A673 (cell line): ENCODE measurements around the gene TGFA. TPM values are rescaled to one million over a fixed set of nuclear protein-coding genes. Genes with fewer than 3 reads are reported as not detected.

ENCODE experiments used
- BruUV-seq: library from RNA; stranded (reverse); fragments of 400-500 nt; replicated peaks from 2 replicates; lab custom pipeline; 2021; lab: Mats Ljungman, UMichigan
- CTCF ChIA-PET: fragments of 300-600 bp; sonication (Branson Sonifier 250); formaldehyde crosslinking; loops from one replicate; lab custom pipeline; 2022; ENCODE audit warnings: antibody characterized with exemption; lab: Charles Lee
- POLR2A ChIA-PET: fragments of 300-600 bp; sonication (Branson Sonifier 250); formaldehyde crosslinking; loops from one replicate; lab custom pipeline; 2022; ENCODE audit warnings: antibody characterized with exemption; ENCODE audit not compliant: low non-redundant PET; lab: Charles Lee
- DNase-seq: peaks from one replicate; pipeline ENCODE4 v3.0.0-alpha.2; 2015; ENCODE audit warnings: low spot score
- H3K27ac ChIP-seq: fragments of 200-600 bp; sonication (generic); 2 replicates; pipeline ENCODE4 v1.5.1; 2016; ENCODE audit warnings: mixed run types, low read depth, mild to moderate bottlenecking, mixed read lengths, antibody characterized with exemption, low read length; ENCODE audit not compliant: poor library complexity, severe bottlenecking
- H3K27me3 ChIP-seq: fragments of 200-600 bp; sonication (generic); replicated peaks from 2 replicates; pipeline ENCODE4 v1.6.1; 2017; ENCODE audit warnings: mixed run types, low read depth, mild to moderate bottlenecking, mixed read lengths, antibody characterized with exemption, low read length; ENCODE audit not compliant: insufficient read depth, poor library complexity
- H3K36me3 ChIP-seq: fragments of 200-600 bp; sonication (generic); 2 replicates; pipeline ENCODE4 v1.6.1; 2016; ENCODE audit warnings: mixed run types, mild to moderate bottlenecking, mixed read lengths, antibody characterized with exemption, low read length; ENCODE audit not compliant: insufficient read depth, poor library complexity, severe bottlenecking
- H3K4me1 ChIP-seq: fragments of 200-600 bp; sonication (generic); 2 replicates; pipeline ENCODE4 v1.6.1; 2017; ENCODE audit warnings: mixed run types, mild to moderate bottlenecking, mixed read lengths, antibody characterized with exemption, low read length; ENCODE audit not compliant: insufficient read depth, poor library complexity, severe bottlenecking
- H3K4me3 ChIP-seq: fragments of 200-600 bp; sonication (generic); 2 replicates; pipeline ENCODE4 v1.5.1; 2016; ENCODE audit warnings: low read depth, mixed run types, mild to moderate bottlenecking, mixed read lengths, low read length; ENCODE audit not compliant: poor library complexity, severe bottlenecking
- H3K9me3 ChIP-seq: fragments of 200-600 bp; sonication (generic); 2 replicates; pipeline ENCODE4 v1.6.1; 2016; ENCODE audit warnings: mixed run types, low read depth, mild to moderate bottlenecking, mixed read lengths, antibody characterized with exemption, low read length; ENCODE audit not compliant: poor library complexity, severe bottlenecking
- EZH2 ChIP-seq: fragments of 200-600 bp; sonication (generic); IDR thresholded peaks from 2 replicates; pipeline ENCODE4 v1.6.1; 2017; ENCODE audit warnings: borderline replicate concordance, low read depth, mild to moderate bottlenecking, mixed read lengths, antibody characterized with exemption, low read length; ENCODE audit not compliant: poor library complexity, severe bottlenecking
- intact Hi-C: fragments of 100-400 bp; cut with micrococcal nuclease; formaldehyde crosslinking; loops from one replicate; pipeline ENCODE4 v1.10.0; 2022; ENCODE audit not compliant: unreplicated experiment
- total RNA-seq: library from RNA; stranded (reverse); gene quantifications from 2 replicates; pipeline ENCODE4 v1.2.3, GENCODE V29; 2021
- TF ChIP-seq, protein P1 (sequence below): fragments of 300-800, 200-600 bp; sonication (generic); conservative IDR thresholded peaks from 2 replicates; pipeline ENCODE4 v1.5.1; 2017; ENCODE audit warnings: low read depth, mild to moderate bottlenecking, antibody characterized with exemption, low read length, moderate library complexity, mixed read lengths

Gene TGFA
- total RNA-seq, 1 experiment from 2014 or later, result 0.13 TPM

DNA sequence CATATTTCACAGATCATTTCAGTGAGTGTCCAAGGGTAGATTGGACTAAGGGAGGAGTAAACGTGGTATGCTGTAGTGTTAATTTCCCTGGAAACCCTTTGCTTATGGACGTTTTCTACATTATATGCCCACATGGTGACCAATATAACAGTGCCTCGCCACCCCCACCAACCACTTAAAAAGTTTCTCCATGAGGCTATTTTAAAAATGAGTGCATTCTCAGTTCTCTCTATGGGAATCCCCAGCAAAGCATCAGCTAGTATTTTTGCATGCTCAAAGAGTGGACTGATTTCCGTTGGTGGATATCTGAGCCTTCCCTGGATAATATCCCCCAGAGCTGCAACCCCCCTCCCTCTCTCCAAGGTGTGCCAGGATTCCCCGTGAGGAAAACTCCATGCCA, 73.2 kb downstream of the TGFA start:
- peaks cover 64% of the 10 kb centered on the region for H3K27me3 ChIP-seq
- no peaks in the 10 kb centered on the region for H3K9me3 ChIP-seq
- no peaks in the 10 kb centered on the region for H3K4me1 ChIP-seq
- no peak overlapping the region for H3K4me3 ChIP-seq
- TF ChIP-seq, protein P1, sequence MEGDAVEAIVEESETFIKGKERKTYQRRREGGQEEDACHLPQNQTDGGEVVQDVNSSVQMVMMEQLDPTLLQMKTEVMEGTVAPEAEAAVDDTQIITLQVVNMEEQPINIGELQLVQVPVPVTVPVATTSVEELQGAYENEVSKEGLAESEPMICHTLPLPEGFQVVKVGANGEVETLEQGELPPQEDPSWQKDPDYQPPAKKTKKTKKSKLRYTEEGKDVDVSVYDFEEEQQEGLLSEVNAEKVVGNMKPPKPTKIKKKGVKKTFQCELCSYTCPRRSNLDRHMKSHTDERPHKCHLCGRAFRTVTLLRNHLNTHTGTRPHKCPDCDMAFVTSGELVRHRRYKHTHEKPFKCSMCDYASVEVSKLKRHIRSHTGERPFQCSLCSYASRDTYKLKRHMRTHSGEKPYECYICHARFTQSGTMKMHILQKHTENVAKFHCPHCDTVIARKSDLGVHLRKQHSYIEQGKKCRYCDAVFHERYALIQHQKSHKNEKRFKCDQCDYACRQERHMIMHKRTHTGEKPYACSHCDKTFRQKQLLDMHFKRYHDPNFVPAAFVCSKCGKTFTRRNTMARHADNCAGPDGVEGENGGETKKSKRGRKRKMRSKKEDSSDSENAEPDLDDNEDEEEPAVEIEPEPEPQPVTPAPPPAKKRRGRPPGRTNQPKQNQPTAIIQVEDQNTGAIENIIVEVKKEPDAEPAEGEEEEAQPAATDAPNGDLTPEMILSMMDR, result no peak
- no peak for TF ChIP-seq EZH2
- no peaks in the 10 kb centered on the region for H3K36me3 ChIP-seq
- POLR2A ChIA-PET, result no interaction called here
- CTCF ChIA-PET, result interaction anchor here (0.7 kb wide), 1 partner anchor 179 kb away, joined by 14 read pairs; no protein-coding TSS in a partner anchor
- BruUV-seq, result no TSS peak
- intact Hi-C loops, result no loop called here
- DNase-seq, result no peak
- no peak overlapping the region for H3K27ac ChIP-seq

DNA sequence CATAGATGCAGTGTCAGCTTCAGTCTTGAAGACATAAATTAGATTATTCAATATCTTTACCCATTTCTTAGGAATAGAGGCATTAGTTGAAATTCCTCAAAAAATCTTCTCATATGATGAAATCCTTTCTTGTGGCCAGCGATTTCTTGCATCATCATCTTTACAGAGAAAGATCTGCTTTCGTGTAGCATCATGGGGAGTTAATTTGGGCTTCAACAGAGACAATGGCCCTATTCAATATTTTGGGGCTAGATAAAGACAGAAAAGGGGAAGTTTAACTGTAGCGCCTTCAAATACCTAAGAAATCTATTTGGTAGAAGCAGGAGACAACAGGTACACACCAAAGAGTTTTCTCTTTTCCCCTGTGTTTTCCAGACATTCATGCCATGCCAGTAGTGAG, 73.8 kb downstream of the TGFA start:
- no peaks in the 10 kb centered on the region for H3K4me1 ChIP-seq
- H3K36me3 ChIP-seq, result no peaks in the 10 kb centered on the region
- H3K27me3 ChIP-seq, result peaks cover 69% of the 10 kb centered on the region
- no peak overlapping the region for H3K27ac ChIP-seq
- CTCF ChIA-PET, result no interaction called here
- intact Hi-C loops, result no loop called here
- POLR2A ChIA-PET, result interaction anchor here (0.6 kb wide), 1 partner anchor 178 kb away, joined by 4 read pairs; the partner anchor contains the start of gene FAM136A
- DNase-seq, result no peak
- no peaks in the 10 kb centered on the region for H3K9me3 ChIP-seq
- no peak for TF ChIP-seq EZH2
- TF ChIP-seq, protein P1, result no peak
- BruUV-seq, result no TSS peak
- no peak overlapping the region for H3K4me3 ChIP-seq

DNA sequence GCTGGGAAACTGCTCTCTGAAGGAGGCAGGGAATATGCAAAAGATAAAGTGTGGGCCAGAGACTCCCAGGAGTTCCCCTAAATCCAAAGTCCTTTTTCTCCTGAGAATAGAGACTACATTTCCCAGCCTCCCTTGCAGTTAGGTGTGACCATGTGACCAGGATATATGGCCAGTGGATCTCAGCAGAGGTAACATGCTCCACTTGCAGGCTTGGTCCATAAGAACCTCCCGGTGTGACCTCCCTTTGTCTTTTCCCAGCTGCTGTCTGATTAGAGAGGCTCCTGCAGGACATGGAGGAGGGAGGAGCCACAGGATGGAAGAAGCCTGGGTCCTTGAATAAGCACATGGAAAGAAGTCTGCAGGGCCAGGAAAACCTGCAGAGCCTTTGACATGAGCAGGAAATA, 76.2 kb downstream of the TGFA start:
- no peaks in the 10 kb centered on the region for H3K9me3 ChIP-seq
- CTCF ChIA-PET, result no interaction called here
- H3K4me3 ChIP-seq, result no peak overlapping the region
- no peaks in the 10 kb centered on the region for H3K36me3 ChIP-seq
- BruUV-seq, result no TSS peak
- no peak overlapping the region for H3K27ac ChIP-seq
- POLR2A ChIA-PET, result no interaction called here
- H3K4me1 ChIP-seq, result peaks cover 10% of the 10 kb centered on the region
- no peak for DNase-seq
- no peak for TF ChIP-seq EZH2
- TF ChIP-seq, protein P1, result no peak
- peaks cover 61% of the 10 kb centered on the region for H3K27me3 ChIP-seq
- intact Hi-C loops, result no loop called here
